HEK293 (cell line): ENCODE measurements around the gene ZNF782.

Experiments used
- BCL11A ChIP-seq: fragments of 450-650 bp; formaldehyde crosslinking; IDR thresholded peaks from 2 replicates; pipeline ENCODE4 v1.5.1; 2016; ENCODE audit warnings: low read depth, missing biosample characterization, missing genetic modification characterization
- RBAK ChIP-seq: fragments of 450-650 bp; formaldehyde crosslinking; IDR thresholded peaks from 2 replicates; pipeline ENCODE4 v1.5.1; 2016; ENCODE audit warnings: missing biosample characterization, missing genetic modification characterization
- ZBTB8A ChIP-seq: fragments of 450-650 bp; formaldehyde crosslinking; IDR thresholded peaks from 2 replicates; pipeline ENCODE4 v1.5.1; 2016; ENCODE audit warnings: missing biosample characterization, missing genetic modification characterization
- ZNF121 ChIP-seq: fragments of 450-650 bp; formaldehyde crosslinking; IDR thresholded peaks from 2 replicates; pipeline ENCODE4 v1.5.1; 2016; ENCODE audit warnings: missing biosample characterization, missing genetic modification characterization
- ZNF221 ChIP-seq: fragments of 450-650 bp; formaldehyde crosslinking; IDR thresholded peaks from 2 replicates; pipeline ENCODE4 v1.5.1; 2017; ENCODE audit warnings: missing biosample characterization, missing genetic modification characterization, borderline replicate concordance
- ZNF677 ChIP-seq: fragments of 450-650 bp; IDR thresholded peaks from 2 replicates; pipeline ENCODE4 v1.5.0; 2018; ENCODE audit warnings: missing biosample characterization, mild to moderate bottlenecking, missing genetic modification characterization, moderate library complexity
- ZNF843 ChIP-seq: fragments of 450-650 bp; formaldehyde crosslinking; IDR thresholded peaks from 2 replicates; pipeline ENCODE4 v1.5.1; 2016; ENCODE audit warnings: missing biosample characterization, missing genetic modification characterization
- TF ChIP-seq, protein P1 (sequence below): fragments of 450-650 bp; formaldehyde crosslinking; IDR thresholded peaks from 2 replicates; pipeline ENCODE4 v1.5.1; 2016; ENCODE audit warnings: missing biosample characterization, missing genetic modification characterization
- TF ChIP-seq, protein P2 (sequence below): fragments of 450-650 bp; formaldehyde crosslinking; IDR thresholded peaks from 2 replicates; pipeline ENCODE4 v1.5.1; 2016; ENCODE audit warnings: missing biosample characterization, missing genetic modification characterization
- TF ChIP-seq, protein P3 (sequence below): fragments of 450-650 bp; formaldehyde crosslinking; IDR thresholded peaks from 2 replicates; pipeline ENCODE4 v1.5.1; 2016; ENCODE audit warnings: missing biosample characterization, missing genetic modification characterization
- TF ChIP-seq, protein P4 (sequence below): fragments of 450-650 bp; formaldehyde crosslinking; optimal IDR thresholded peaks from 2 replicates; pipeline ENCODE3; 2016; ENCODE audit warnings: missing biosample characterization, mild to moderate bottlenecking, missing genetic modification characterization
- TF ChIP-seq, protein P5 (sequence below): IDR thresholded peaks from 2 replicates; pipeline ENCODE4 v1.6.1; 2011; ENCODE audit warnings: mild to moderate bottlenecking, low read depth, low read length, borderline replicate concordance

DNA sequence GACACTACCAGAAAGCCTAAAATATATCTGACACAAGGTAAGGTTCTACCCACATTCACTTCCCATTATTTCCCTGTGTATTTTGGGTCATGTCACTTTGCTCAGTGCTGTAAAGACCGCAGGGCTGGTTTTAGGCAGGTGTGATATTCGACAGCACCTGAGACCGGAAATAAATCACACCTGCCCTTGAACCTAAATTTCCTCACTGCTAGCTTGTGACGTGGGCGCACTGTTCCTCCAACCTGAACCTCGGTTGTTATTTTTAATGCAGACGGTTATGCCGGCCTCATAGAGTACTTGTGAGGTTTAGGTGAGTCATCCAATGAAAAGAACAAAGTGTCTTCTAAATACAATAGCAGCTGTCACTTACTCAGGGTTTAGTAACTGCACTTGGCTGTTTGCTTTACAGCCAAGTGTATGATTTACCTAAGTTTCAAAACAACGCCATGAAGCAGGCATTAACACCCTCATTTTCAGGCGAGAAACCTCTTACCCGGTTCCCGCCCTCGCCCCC lies 20.7 kb upstream of the ZNF782 start:
- TF ChIP-seq, protein P1, sequence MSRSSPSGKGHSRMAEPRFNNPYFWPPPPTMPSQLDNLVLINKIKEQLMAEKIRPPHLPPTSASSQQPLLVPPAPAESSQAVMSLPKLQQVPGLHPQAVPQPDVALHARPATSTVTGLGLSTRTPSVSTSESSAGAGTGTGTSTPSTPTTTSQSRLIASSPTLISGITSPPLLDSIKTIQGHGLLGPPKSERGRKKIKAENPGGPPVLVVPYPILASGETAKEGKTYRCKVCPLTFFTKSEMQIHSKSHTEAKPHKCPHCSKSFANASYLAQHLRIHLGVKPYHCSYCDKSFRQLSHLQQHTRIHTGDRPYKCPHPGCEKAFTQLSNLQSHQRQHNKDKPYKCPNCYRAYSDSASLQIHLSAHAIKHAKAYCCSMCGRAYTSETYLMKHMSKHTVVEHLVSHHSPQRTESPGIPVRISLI (tag by site-specific recombination) = no peak
- TF ChIP-seq, protein P2, sequence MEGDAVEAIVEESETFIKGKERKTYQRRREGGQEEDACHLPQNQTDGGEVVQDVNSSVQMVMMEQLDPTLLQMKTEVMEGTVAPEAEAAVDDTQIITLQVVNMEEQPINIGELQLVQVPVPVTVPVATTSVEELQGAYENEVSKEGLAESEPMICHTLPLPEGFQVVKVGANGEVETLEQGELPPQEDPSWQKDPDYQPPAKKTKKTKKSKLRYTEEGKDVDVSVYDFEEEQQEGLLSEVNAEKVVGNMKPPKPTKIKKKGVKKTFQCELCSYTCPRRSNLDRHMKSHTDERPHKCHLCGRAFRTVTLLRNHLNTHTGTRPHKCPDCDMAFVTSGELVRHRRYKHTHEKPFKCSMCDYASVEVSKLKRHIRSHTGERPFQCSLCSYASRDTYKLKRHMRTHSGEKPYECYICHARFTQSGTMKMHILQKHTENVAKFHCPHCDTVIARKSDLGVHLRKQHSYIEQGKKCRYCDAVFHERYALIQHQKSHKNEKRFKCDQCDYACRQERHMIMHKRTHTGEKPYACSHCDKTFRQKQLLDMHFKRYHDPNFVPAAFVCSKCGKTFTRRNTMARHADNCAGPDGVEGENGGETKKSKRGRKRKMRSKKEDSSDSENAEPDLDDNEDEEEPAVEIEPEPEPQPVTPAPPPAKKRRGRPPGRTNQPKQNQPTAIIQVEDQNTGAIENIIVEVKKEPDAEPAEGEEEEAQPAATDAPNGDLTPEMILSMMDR (tag by site-specific recombination) = no peak
- TF ChIP-seq, protein P3, sequence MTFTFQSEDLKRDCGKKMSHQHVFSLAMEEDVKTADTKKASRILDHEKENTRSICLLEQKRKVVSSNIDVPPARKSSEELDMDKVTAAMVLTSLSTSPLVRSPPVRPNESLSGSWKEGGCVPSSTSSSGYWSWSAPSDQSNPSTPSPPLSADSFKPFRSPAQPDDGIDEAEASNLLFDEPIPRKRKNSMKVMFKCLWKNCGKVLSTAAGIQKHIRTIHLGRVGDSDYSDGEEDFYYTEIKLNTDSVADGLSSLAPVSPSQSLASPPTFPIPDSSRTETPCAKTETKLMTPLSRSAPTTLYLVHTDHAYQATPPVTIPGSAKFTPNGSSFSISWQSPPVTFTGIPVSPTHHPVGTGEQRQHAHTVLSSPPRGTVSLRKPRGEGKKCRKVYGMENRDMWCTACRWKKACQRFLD = no peak
- TF ChIP-seq ZNF121 (tag by site-specific recombination) (no peak), ZNF221 (tag by site-specific recombination) (no peak), BCL11A (tag by site-specific recombination) (no peak), ZNF843 (tag by site-specific recombination) (no peak), ZNF677 (no peak), RBAK (tag by site-specific recombination) (no peak), ZBTB8A (no peak)
- TF ChIP-seq, protein P4, sequence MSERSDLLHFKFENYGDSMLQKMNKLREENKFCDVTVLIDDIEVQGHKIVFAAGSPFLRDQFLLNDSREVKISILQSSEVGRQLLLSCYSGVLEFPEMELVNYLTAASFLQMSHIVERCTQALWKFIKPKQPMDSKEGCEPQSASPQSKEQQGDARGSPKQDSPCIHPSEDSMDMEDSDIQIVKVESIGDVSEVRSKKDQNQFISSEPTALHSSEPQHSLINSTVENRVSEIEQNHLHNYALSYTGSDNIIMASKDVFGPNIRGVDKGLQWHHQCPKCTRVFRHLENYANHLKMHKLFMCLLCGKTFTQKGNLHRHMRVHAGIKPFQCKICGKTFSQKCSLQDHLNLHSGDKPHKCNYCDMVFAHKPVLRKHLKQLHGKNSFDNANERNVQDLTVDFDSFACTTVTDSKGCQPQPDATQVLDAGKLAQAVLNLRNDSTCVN (tag by site-specific recombination) = no peak
- TF ChIP-seq, protein P5, sequence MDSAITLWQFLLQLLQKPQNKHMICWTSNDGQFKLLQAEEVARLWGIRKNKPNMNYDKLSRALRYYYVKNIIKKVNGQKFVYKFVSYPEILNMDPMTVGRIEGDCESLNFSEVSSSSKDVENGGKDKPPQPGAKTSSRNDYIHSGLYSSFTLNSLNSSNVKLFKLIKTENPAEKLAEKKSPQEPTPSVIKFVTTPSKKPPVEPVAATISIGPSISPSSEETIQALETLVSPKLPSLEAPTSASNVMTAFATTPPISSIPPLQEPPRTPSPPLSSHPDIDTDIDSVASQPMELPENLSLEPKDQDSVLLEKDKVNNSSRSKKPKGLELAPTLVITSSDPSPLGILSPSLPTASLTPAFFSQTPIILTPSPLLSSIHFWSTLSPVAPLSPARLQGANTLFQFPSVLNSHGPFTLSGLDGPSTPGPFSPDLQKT = no peak
